Measurements from ENCODE around the gene VCAN. TPM values are rescaled to one million over a fixed set of nuclear protein-coding genes. Genes with fewer than 3 reads are reported as not detected.

VCAN gene
- total and polyA plus RNA-seq, 2 of the 8 experiments (the other 6 are each of a cell fraction or from before 2014, with no cell fraction given): 146 to 404 TPM

DNA sequence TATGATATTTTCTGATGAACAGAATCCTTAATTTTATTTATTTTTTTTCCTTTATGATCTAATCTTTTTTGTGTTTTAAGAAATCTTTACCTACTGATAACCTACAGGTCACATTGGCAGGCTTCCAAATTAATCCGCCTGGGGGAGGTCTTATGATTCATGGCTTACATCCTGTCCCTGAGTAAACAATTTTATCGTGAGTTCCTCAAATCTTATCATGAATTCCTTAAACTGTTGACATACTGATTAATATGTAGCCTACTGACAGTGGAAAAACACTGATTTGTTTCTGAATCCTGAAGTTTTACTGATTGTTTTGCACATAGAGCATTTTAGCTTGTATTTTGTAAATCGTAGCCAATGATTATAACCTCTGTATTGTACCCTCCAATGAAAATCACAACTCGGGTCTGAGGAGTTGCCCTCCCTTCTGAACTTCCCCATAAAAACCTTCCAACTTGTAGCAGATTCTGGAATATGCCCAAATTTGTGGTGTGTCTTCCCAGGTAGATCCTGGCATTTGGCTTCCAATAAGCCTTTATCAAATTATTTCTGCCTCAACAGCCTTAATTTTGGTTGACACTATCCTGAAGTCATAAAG is 105.6 kb downstream of the VCAN start:
- H3K79me1 ChIP-seq (ENCODE audit: low read depth, low read length): no peaks in the 10 kb centered on the region
- H2AK5ac ChIP-seq (ENCODE audit: low read depth, low read length): no peak overlapping the region
- H3K4me2 ChIP-seq (ENCODE audit: insufficient read depth in 1 of 2, low read depth in 2 of 2, low read length in 2 of 2): no peak overlapping the region
- H3K4me1 ChIP-seq (replicated peaks in 1 of 4; ENCODE audit: control insufficient read depth in 3 of 4, insufficient read depth in 4 of 4, low read length in 3 of 4): no peaks in the 10 kb centered on the region
- ChIA-PET CTCF (ENCODE audit: partially characterized antibody) (no interaction called here), POLR2A (ENCODE audit: partially characterized antibody) (no interaction called here)
- no peak overlapping the region for H3K4me3 ChIP-seq (ENCODE audit: extremely low read depth in 1 of 4, insufficient read depth in 2 of 4, low read depth in 3 of 4, low read length in 4 of 4)
- no peak overlapping the region for H4K8ac ChIP-seq (ENCODE audit: extremely low read depth, insufficient read depth, low read length)
- H4K91ac ChIP-seq (replicated peaks; ENCODE audit: insufficient read length, low read length): no peak overlapping the region
- H2BK20ac ChIP-seq (ENCODE audit: low read length): no peak overlapping the region
- H2BK12ac ChIP-seq (ENCODE audit: low read depth, low read length): no peak overlapping the region
- peaks cover 8 to 75% (median 40%) of the 10 kb centered on the region in 4 experiments for H3K36me3 ChIP-seq (ENCODE audit: control insufficient read depth in 2 of 4, insufficient read depth in 4 of 4, low read length in 3 of 4)
- H3K18ac ChIP-seq (ENCODE audit: extremely low read depth, low read length): no peak overlapping the region
- no peak overlapping the region for H3K14ac ChIP-seq (ENCODE audit: insufficient read length)
- H3K27ac ChIP-seq (ENCODE audit: low read depth, low read length): no peak overlapping the region
- H2BK120ac ChIP-seq (replicated peaks; ENCODE audit: low read depth, low read length): no peak overlapping the region
- no peaks in the 10 kb centered on the region for H3K79me2 ChIP-seq (ENCODE audit: control insufficient read depth in 1 of 2, insufficient read depth in 2 of 2, low read length in 2 of 2)
- DNase-seq (ENCODE audit: low read depth in 1 of 2, low spot score in 2 of 2) (no peak), FAIRE-seq (no peak)
- no peak overlapping the region for H3K56ac ChIP-seq (replicated peaks; ENCODE audit: insufficient read length, low read depth, low read length)
- H2BK15ac ChIP-seq (ENCODE audit: low read length): no peak overlapping the region
- H3K23ac ChIP-seq (ENCODE audit: insufficient read length): no peak overlapping the region
- H3K4ac ChIP-seq (replicated peaks; ENCODE audit: insufficient read length, low read depth, low read length): no peak overlapping the region
- no peak overlapping the region for H4K5ac ChIP-seq (ENCODE audit: insufficient read length, low read depth, low read length)
- H3K9ac ChIP-seq (replicated peaks in 1 of 4; ENCODE audit: extremely low read depth in 1 of 4, low read depth in 3 of 4, low read length in 3 of 4): no peak overlapping the region
- H3K9me3 ChIP-seq (ENCODE audit: insufficient read depth in 2 of 2, low read depth in 1 of 2, low read length in 1 of 2): no peaks in the 10 kb centered on the region
- WGBS, 2 experiments (ENCODE audit: extremely low coverage in 1 of 2, insufficient coverage in 1 of 2, insufficient read length in 1 of 2, insufficient replicate concordance in 2 of 2, low coverage in 1 of 2, low lambda C conversion rate in 2 of 2, missing lambda C conversion rate in 1 of 2): 95% methylated on average over 4 of the region's 4 CpGs; no CpG with 5 or more reads in 1 of the 2 experiments
- H3K23me2 ChIP-seq (ENCODE audit: low read depth, low read length): no peaks in the 10 kb centered on the region
- H3K27me3 ChIP-seq (replicated peaks in 1 of 4; ENCODE audit: control insufficient read depth in 3 of 4, extremely low read depth in 1 of 4, insufficient read depth in 3 of 4, low read length in 3 of 4): no peaks in the 10 kb centered on the region
- H4K20me1 ChIP-seq (replicated peaks in 1 of 2; ENCODE audit: control insufficient read depth in 1 of 2, insufficient read depth in 2 of 2, low read length in 2 of 2): peaks cover 1% of the 10 kb centered on the region in 2 experiments
- no peak overlapping the region for H2AFZ ChIP-seq (ENCODE audit: low read length)
- no peak overlapping the region for H2BK5ac ChIP-seq (ENCODE audit: low read depth, low read length)
- TF ChIP-seq, protein P1, sequence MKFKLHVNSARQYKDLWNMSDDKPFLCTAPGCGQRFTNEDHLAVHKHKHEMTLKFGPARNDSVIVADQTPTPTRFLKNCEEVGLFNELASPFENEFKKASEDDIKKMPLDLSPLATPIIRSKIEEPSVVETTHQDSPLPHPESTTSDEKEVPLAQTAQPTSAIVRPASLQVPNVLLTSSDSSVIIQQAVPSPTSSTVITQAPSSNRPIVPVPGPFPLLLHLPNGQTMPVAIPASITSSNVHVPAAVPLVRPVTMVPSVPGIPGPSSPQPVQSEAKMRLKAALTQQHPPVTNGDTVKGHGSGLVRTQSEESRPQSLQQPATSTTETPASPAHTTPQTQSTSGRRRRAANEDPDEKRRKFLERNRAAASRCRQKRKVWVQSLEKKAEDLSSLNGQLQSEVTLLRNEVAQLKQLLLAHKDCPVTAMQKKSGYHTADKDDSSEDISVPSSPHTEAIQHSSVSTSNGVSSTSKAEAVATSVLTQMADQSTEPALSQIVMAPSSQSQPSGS (IDR thresholded peaks at IDR 0.05; ENCODE audit: low read length): no peak
- TF ChIP-seq RBBP5 (IDR thresholded peaks at IDR 0.05; ENCODE audit: borderline replicate concordance, low read depth, low read length) (no peak), SAP30 (IDR thresholded peaks at IDR 0.05; ENCODE audit: insufficient read depth, insufficient replicate concordance, low read length) (no peak), HDAC2 (IDR thresholded peaks at IDR 0.05; ENCODE audit: borderline replicate concordance in 1 of 2, low read depth in 2 of 2, low read length in 2 of 2) (no peak), CBX8 (IDR thresholded peaks at IDR 0.05; ENCODE audit: borderline replicate concordance, low read depth, low read length) (no peak), MAFK (IDR thresholded peaks at IDR 0.05; ENCODE audit: low read depth, low read length) (no peak), JUND (IDR thresholded peaks at IDR 0.05; ENCODE audit: low read length) (no peak), SIRT6 (IDR thresholded peaks at IDR 0.05; ENCODE audit: low read length) (no peak), POU5F1 (IDR thresholded peaks at IDR 0.05; ENCODE audit: low read depth, low read length) (no peak), NANOG (IDR thresholded peaks at IDR 0.05; ENCODE audit: insufficient read depth, low read depth, low read length, poor library complexity, severe bottlenecking) (no peak), NRF1 (IDR thresholded peaks at IDR 0.05; ENCODE audit: low read depth, low read length) (no peak), TAF1 (IDR thresholded peaks at IDR 0.05; ENCODE audit: low read depth, low read length) (no peak)

Measured in H1 (cell line).